ENCODE data around the gene RHBDF2.
"Not testable (repeated sequence)": the region's sequence is repeated elsewhere in the genome, so short reads cannot be mapped to it uniquely, and the experiment has no call there.

RHBDF2 gene

DNA sequence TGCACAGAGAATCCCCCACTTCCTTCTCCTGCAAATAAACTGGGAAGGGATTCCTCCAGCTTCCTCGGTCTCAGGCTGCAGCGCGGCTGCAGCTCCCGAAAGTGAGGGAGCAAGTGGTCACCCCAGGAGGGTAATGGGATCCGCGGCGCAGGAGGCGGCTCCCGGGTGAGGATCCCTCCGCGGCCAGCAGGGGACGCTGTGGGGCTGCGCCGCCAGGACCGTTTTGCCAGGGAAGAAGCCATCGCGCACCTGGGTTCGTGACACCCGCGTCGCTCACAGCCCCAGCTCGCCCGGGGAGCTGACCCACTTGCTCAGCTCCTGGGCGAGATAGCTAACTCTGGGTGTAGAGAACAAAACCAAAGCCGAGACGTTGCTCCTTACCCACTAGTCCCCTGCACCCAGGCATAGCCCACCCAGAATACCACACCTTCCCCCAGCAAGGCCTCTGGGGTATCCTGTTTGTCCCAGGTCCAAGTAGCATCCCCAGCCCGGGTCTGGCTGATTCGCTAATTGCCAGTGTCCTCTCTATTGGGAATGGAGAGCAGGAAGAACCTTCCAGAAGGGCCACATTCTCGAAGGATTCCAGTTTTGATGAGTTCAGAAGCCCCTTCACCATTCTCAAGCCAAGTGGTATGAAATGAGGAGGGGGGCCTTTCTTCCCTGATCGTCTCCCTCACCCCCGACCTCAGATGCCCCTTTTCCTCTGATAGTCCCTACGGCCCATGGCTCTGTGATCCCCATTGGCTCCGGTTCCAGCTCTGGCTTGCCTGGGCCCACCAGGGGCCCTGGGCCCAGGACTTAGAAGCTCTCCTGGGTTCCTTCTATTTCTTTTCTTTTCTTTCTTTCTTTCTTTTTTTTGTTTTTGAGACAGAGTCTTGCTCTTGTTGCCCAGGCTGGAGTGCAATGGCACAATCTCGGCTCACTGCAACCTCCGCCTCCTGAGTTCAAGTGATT lies 22.1 kb upstream of the RHBDF2 start:
- DNase-seq: peak; percentile 40

DNA sequence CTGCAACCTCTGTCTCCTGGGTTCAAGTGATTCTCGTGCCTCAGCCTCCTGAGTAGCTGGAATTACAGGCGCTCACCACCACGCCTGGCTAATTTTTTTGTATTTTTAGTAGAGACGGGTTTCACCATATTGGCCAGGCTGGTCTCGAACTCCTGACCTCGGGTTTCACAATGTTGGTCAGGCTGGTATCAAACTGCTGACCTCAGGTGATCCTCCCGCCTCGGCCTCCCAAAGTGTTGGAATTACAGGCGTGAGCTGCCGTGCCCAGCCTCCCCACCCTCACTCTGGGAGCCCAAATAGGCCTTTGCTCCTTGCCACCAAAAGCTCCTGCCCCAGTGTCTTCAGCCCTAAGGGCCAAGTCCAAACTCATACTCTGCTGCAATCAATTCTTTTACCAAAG lies 20.5 kb upstream of the RHBDF2 start:
- DNase-seq: not testable (repeated sequence)

DNA sequence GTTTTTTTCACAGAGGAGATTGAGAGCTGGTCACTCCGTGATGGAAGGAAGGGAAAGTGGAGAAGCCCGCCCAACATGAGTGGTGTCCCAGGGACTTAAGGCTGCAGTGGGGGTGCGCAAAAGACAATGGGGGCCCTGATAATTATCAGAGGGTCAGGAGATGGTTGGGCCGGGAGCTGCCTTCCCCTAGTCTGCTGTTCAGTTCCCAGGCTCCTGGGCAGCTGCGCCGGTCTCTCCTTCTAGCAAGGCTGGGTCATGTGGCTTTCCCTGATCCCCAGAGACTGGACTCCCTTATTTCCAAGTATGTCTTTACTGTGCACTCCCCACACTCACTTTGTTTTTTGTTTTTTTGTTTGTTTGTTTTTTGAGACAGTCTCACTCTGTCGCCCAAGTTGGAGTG lies 20.0 kb upstream of the RHBDF2 start:
- DNase-seq: no peak

DNA sequence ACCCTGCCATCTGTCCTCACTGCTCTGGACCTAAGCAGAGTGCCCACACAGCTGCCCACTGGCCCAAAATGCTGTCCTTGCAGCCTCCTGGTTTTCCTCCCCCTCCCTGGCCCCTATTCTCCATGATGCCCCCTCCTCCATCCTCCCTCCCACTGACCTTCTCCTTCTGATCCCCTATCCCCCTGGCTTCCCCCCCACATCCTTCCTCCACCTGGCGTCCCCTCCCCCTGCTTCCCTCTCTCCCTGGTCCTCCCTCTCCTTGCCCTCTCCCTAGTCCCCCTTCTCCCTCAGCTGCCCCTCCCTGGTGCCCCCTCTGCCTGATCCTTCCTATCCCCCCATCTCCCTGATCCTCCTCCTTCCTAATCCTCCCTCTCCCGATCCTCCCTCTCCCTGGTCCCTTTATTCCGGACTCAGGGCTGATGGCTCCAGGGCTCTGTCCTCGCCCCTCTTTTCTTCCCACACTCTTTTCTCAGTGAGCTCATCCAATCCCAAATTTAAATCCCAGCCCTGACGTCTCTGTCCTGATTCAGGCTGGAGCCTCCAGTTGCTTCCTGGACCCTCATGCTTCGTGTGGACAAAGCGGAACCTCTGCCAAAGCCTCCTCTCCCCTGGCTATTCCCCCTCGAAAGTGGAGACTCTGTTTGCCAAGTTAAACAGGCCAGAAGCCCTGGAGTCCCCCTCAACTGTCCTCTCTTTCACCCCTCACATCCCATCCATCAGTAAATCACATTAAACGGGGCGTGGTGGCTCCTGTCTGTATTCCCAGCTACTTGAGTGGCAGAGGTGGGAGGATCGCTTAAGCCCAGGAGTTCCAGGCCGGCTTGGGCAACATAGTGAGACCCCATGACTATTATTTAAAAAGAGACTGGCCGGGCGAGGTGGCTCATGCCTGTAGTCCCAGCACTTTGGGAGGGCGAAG lies 18.1 kb upstream of the RHBDF2 start:
- no peak for DNase-seq

DNA sequence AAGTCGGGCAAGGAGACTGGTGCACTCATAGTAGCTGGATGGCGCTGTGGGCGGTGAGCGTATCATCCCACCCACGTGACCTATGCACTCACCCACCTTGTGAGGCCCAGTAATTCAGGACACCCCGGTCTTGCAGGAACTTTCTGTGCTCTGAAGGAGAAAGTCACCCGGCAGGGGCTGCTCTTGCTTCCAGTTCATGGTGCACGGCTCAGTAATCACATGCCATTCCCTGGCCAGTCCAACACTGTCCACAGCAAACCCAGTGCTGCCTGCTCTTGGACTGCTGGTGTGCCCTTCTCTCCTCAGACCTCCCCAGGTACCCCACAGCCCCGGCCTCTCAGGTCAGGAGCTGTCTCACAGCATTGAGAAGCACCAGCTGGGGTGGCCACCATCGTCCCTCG lies 16.4 kb upstream of the RHBDF2 start:
- DNase-seq: no peak

DNA sequence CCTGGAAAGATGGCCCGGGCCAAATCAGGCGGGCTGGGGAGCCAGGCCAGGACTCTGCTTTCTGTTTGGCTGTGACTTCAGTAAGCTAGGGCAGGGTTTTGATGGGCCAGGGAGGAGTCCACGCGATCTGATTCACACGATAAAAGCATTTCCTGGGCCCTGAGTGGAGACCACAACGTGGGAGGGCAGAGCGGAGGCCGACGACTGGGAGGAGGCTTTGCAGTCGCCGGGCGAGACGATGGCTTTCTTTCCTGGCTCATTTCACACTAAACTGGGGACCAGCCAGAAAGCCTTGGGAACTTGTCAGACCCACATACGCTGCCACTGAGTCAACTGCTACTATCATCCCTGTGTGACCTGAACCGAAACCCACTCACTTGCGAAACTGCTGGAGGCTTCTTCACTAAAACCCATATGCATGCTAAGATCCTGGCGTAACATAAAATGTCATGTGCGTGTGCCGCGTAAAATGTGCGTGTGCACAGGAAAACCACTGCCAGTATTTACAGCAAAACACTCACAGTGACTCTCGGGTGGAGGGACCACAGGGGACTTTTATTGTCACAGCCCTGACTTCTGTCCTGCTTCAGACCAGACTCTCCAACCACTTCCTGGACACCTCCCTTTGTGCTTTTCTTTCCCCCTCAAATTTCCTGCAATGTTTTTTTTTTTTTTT lies 14.2 kb upstream of the RHBDF2 start:
- DNase-seq: no peak

DNA sequence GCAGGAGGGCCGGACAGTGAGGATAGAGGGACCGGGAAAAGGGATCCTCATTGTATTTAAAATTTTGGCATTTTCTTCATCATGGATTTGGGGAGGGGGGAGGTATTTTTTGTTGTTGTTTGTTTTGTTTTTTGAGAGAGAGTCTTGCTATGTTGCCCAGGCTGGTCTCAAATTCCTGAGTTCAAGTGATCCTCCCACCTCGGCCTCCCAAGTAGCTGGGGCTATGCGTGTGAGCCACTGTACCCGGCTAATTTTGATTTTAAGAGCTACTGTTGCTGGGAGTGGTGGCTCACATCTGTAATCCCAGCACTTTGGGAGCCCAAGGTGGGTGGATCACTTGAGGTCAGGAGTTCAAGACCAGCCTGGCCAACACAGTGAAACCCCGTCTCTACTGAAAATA lies 13.1 kb upstream of the RHBDF2 start:
- not testable (repeated sequence) for DNase-seq

DNA sequence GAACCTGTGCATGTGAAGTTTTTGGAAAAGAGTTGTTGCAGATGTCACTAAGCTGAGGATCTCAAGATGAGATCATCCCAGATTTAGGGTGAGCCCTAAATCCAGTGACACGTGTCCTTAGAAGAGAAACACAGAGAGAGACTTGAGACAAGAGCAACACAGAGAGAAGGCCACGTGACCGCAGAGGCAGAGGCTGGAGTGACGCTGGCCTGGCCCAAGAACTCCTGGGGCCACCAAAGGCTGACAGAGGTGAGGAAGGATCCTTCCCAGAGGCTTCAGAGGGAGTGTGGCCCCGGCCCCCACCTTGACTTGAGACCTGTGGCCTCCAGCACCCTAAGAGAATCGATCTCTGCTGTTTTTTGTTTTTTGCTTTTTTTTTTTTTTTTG lies 12.1 kb upstream of the RHBDF2 start:
- DNase-seq: no peak

DNA sequence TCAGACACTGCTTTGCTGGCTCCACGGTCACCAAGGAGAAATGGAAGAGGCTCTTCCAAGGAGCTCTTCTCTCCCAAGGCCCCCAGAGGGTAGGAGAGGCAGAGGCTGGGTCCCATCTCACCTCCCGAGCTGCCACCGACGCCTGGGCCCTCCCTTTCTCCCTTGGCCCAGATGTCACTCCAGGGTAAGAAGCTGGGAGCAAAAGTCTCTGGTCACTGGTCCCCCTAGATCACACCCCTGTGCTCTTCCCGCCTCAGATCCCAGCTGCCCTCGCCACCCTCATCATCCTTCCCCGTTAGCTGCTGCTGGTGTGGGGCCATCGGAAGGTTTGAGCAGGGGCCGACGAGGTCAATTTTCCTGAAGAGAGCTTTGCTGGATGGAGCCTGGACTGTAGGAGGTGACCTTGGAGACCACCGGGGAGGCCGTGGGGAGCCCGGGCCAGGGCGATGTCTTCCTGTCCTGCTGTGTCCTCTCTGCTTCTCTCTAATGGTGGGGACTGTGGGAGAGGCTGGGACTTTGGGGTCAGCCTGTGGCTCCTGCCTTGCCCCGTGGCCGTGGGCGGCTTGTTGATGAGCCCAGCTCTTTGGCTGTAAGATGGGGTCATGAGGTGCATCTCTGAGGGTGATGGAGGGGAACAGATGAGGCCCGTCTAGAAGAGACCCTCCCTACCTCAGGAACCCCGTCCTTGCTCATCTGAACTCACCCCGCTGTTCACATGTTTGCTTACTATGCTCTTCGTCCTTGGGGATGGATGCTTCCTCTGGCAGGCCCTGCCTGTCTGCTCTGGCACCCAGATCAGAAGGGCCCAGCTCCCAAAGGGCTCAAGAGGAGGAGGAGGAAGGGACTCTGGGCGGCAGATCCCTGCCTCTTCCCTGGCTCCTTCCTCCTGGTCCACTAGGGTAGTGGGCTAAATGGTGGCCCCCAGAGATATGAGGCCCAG lies 11.4 kb upstream of the RHBDF2 start:
- no peak for DNase-seq

DNA sequence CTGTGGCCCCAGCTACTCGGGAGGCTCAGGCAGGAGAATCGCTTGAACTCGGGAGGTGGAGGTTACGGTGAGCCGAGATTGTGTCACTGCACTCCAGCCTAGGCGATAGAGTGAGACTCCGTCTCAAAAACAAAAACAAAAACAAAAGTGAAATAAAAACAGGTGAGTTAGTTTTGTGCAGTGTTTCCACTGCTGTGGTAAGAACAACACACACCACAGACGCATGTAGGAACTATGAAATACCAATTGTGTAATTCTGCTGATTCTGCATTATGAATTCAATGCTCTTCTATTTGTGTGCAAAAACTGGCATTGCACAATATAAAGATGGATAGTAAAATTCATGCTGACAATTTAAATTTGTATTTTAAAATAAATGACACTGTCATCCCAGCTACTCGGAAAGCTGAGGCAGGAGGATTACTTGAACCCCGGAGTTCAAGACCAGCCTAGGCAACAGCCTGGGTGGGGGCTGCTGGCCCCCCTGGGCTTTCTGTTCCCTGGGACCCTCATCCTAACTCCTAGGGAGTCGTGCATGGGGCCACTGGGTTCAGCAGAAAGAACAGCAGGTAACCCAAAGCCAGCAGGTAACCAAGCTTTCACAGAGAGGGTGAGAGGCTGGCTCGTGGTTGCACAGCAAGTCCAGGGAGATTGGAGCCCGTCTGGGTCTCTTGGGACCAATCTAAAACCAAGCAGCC lies 10.6 kb upstream of the RHBDF2 start:
- no peak for DNase-seq

DNA sequence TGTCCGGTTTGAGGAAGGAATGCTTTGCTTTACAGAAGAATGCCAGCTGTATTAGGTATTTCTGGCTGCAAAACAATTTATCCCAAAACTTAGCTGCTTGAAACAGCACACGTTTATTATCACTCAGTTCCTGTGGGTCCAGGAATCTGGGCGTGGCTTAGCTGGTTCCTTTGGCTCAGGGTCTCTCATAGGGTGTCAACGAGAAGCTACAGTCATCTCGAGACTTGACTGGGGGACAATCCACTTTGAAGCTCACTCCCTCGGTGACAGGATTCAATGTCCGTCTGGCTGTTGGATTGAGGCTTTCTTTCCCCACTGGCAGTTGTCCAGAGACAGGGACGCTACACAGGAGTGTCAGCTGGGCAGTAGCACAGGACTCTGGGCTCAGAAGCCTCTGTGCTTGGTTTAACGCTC lies 9.6 kb upstream of the RHBDF2 start:
- no peak for DNase-seq

DNA sequence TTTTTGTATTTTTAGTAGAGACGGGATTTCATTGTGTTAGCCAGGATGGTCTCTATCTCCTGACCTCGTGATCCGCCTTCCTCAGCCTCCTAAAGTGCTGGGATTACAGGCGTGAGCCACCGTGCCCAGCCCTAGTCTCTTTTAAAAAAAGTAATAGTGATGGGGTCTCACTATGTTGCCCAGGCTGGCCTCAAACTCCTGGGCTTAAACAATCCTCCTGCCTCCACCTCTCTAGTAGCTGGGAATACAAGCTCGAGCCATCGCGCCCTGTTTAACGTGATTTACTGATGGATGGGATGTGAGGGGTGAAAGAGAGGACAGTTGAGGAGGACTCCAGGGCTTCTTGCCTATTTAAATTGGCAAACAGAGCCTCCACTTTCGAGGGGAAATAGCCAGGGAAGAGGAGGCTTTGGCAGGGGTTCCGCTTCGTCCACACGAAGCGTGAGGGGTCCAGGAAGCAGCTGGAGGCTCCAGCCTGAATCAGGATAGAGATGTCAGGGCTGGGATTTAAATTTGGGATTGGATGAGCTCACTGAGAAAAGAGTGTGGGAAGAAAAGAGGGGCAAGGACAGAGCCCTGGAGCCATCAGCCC lies 7.3 kb upstream of the RHBDF2 start:
- DNase-seq: not testable (repeated sequence)

DNA sequence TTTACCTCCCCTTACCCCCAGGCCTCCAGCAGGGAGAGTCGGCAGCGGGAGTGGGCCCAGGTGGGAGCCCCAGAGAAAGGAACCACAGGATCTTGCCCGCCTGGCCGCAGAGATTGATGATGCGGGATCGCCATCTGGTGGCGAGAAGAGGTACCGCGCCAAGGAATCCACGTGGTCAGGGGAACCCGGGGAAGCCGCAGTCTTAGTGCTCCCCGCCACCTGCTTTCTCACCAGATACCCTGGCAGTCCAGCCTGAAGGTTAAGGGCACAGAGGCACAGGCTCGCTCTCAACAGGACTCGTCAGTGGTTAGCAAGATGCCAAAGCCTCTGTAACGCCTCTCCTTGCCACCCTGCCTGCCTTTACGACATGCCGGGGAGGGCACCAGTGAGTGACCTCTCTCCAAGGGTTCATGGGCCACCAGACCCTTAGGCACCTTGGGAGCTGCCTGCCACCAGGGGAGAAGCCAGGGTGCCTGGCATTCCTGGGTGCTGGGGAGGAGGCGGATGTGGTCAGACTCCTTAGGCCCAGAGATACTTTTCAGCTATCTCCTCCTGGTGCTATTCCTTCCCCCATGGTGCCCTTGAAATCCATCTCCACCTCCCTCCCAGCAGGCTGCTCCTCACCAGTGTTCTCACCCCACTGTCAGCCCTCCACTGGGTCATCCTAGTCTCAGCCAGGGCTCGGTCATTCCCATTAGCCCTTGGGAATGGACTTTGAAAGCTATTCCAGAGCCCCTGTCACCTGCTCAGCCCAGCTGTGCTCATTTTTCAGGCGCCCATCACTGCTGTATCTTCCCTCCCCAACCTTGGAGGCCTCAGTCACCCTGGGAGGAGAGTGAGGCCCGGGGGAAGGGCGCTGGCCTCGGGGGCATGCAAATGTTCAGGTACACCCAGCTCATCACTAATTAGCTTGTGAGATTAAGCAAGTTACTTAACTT lies 5.5 kb upstream of the RHBDF2 start:
- DNase-seq: peak; percentile 50

DNA sequence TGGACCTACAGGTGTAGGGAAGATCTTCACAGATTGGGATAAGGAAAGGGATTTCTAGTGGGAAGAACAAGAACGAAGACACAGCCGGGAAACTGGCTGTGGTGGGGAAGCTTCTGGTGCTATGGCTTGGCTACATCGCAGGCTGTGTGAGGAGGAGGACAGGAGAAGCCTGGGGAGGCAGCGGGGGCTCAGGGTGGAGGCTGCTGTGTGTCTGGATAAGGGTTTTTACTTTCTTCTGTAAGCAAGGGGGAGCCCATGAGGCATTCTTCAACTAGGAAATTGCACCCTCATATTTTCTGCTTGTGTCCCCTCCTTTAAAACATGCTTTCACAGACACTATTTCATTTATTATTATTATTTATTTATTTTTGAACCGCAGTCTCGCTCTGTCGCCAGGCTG lies 2.9 kb upstream of the RHBDF2 start:
- DNase-seq: no peak

DNA sequence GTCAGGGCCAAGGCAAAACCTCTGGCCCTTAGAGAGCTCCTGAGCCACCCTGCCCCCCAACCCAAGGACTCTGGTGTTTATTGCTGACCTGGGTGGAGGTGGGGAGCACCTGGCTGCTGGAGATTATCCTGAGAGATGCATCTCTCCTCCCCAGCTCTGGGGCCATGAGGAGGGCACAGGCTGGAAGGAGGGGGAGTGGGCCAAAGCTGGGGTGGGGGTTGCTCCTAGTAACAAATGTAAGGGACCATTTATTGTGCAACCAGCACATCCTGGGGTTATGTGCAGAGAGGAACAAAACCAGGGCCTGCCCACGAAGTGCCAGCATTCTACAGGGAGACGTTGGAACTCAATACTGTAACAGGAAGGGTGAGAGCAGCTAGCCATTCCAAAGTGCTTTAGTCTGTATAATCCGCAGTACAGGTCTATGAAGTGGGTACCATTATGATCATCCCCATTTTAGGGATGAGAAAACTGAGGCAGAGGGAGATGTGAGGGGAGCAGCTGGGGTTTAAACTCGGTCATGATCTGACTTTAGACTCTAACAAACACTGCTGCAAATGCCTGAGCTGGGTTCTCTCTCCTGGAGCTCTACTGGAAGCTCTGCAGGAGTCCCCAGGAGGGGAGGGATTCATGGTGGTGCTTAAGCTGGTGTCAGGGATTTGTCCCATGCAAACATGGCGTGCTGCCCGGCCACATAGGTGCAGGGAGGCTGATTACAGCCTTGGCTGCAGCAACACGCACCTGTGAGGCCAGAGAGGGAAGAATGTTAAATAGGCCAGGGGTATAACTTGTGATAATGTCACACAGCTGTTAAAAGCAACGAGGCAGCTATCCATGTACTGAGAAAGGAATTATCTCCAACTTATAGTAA lies 1.4 kb upstream of the RHBDF2 start:
- DNase-seq: no peak

DNA sequence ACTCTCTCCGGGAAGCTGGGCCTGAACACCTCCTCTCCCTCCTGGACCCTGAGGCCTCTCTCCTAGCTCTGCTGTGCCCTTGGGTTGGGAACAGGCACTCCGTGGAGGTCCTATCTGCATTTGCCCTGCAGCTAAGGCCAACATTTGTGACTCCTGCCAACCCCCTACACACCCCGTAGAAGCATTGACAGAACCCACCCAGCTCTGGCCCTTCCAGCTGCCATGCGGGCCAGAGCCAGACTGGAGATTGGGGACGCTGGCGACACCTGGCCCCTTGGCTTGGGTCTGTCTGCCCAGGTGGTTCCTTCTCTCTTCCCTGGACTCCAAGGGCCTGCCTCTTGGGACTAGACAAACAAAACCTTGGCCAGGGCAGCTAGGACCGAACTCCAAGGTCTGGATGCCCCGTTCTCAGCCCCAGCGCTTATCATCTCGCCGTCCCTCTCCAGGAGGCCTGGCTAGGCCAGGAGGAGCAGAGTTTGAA lies 644 bp upstream of the RHBDF2 start:
- DNase-seq: no peak

DNA sequence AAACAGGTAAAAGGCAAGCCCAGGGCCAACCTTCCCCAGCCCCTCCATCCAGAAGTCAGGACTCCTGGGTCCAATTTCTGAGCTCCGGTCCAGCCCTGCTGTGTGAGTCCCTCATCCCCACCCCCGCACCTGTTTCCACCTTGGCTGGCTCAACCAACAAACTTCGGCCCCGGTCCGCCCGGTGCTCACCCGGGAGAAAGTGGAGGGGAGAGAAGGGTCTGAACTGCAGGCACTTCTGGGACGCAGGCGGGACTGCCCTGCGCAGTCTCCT lies 541 bp downstream of the RHBDF2 start:
- DNase-seq: no peak

DNA sequence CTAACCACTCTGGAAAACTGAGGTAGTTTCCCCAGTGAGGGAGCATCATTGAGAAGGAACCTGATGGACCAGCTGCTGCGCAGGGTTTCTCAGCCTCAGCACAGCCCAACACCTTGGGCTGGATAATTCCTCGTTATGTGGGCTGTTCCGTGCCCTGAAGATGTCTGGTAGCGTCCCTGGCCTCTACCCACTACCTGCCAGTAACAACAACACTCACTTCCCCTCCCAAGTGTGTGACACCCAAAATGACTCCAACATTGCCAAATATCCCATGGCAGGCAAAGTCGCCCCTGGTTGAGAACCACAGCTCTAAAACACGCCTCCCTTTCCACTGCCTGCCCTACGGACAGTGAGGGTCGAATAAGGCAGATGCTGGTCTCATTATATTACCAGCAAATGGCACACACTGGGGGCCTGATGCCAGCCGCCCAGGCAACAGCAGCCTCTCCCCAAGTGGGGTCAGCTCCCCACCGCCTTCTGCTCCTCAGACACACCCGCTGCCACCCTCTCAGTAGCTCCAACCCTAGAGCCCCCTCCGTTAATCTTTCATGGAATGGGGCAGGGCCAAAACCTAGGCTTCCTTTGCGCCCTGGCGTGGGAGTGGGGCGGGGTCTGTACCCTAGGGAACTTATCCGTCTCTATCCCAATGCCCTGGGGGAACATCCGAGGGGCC lies 1.0 kb downstream of the RHBDF2 start:
- DNase-seq: no peak

Measured in DMS79 treated with DMSO at 0.1 percent for 48 hours (cell line).